ENCODE measurements around the gene CDC16. TPM values are rescaled to one million over a fixed set of nuclear protein-coding genes. Genes with fewer than 3 reads are reported as not detected.

CDC16 gene
- total and polyA plus RNA-seq, 2 donors from 2014 or later = 49.3 to 57.7 TPM

DNA sequence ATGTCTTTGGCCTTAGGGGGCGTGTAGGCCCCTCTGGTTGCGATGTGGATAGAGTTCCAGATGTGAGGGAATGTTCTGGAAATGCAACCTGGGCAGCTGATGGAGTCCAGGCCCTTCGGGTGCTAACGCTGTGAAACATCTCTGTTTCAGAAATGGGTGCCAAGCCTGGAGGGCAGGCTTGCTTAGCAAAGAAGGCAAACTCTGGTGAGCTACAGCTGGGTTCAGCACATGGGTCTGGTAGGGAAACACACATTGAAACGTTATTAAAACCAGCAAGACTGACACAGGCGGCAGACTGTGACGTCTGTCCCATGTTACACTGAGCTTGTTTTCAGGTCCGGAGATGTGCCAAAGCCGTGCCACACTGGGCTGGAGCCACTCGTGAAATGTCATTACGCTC, 8.6 kb upstream of the CDC16 start:
- no peaks in the 10 kb centered on the region for H3K9me3 ChIP-seq (ENCODE audit: control insufficient read depth in 2 of 3, insufficient read depth in 1 of 3, low read length in 3 of 3)
- peaks cover 3% of the 10 kb centered on the region for H3K27me3 ChIP-seq (ENCODE audit: control insufficient read depth, insufficient read depth, low read length)
- intact Hi-C loops (cut with DNase I) = no loop called here
- no peaks in the 10 kb centered on the region for H3K36me3 ChIP-seq (ENCODE audit: control insufficient read depth in 2 of 3, insufficient read depth in 3 of 3, low read length in 3 of 3)
- H3K4me3 ChIP-seq (ENCODE audit: low read length in 3 of 3) = no peak overlapping the region
- FAIRE-seq (no peak), DNase-seq (no peak)
- H3K27ac ChIP-seq (ENCODE audit: low read depth in 2 of 2, low read length in 2 of 2) = no peak overlapping the region
- H3K4me1 ChIP-seq (ENCODE audit: control insufficient read depth in 2 of 3, insufficient read depth in 2 of 3, low read depth in 1 of 3, low read length in 3 of 3) = peaks cover 0 to 3% (median 0%) of the 10 kb centered on the region in 3 donors
- H3K9ac ChIP-seq (ENCODE audit: low read length in 3 of 3) = peak overlapping the region in 1 of 3 donors; percentile 37
- TF ChIP-seq, protein P1, sequence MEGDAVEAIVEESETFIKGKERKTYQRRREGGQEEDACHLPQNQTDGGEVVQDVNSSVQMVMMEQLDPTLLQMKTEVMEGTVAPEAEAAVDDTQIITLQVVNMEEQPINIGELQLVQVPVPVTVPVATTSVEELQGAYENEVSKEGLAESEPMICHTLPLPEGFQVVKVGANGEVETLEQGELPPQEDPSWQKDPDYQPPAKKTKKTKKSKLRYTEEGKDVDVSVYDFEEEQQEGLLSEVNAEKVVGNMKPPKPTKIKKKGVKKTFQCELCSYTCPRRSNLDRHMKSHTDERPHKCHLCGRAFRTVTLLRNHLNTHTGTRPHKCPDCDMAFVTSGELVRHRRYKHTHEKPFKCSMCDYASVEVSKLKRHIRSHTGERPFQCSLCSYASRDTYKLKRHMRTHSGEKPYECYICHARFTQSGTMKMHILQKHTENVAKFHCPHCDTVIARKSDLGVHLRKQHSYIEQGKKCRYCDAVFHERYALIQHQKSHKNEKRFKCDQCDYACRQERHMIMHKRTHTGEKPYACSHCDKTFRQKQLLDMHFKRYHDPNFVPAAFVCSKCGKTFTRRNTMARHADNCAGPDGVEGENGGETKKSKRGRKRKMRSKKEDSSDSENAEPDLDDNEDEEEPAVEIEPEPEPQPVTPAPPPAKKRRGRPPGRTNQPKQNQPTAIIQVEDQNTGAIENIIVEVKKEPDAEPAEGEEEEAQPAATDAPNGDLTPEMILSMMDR (IDR thresholded peaks at IDR 0.05; ENCODE audit: borderline replicate concordance, extremely low read depth, insufficient read depth) = no peak

GRCh38 chr13:114226699-114227323, 7.9 kb upstream of the CDC16 start:
- H3K36me3 ChIP-seq (ENCODE audit: control insufficient read depth in 2 of 3, insufficient read depth in 3 of 3, low read length in 3 of 3) = no peaks in the 10 kb centered on the region
- intact Hi-C loops (cut with DNase I) = no loop called here
- FAIRE-seq = no peak

GRCh38 chr13:114227528-114227927, 7.2 kb upstream of the CDC16 start:
- peaks cover 3% of the 10 kb centered on the region for H3K27me3 ChIP-seq (ENCODE audit: control insufficient read depth, insufficient read depth, low read length)
- peaks cover 0 to 3% (median 0%) of the 10 kb centered on the region in 3 donors for H3K4me1 ChIP-seq (ENCODE audit: control insufficient read depth in 2 of 3, insufficient read depth in 2 of 3, low read depth in 1 of 3, low read length in 3 of 3)
- TF ChIP-seq, protein P1 (IDR thresholded peaks at IDR 0.05; ENCODE audit: borderline replicate concordance, extremely low read depth, insufficient read depth) = no peak
- FAIRE-seq (no peak), DNase-seq (no peak)
- H3K36me3 ChIP-seq (ENCODE audit: control insufficient read depth in 2 of 3, insufficient read depth in 3 of 3, low read length in 3 of 3) = no peaks in the 10 kb centered on the region
- intact Hi-C loops (cut with DNase I) = no loop called here
- no peak overlapping the region for H3K4me3 ChIP-seq (ENCODE audit: low read length in 3 of 3)
- H3K9me3 ChIP-seq (ENCODE audit: control insufficient read depth in 2 of 3, insufficient read depth in 1 of 3, low read length in 3 of 3) = no peaks in the 10 kb centered on the region
- H3K9ac ChIP-seq (ENCODE audit: low read length in 3 of 3) = no peak overlapping the region
- no peak overlapping the region for H3K27ac ChIP-seq (ENCODE audit: low read depth in 2 of 2, low read length in 2 of 2)

More at GRCh38 chr13:114226699-114227323, 7.9 kb upstream of the CDC16 start:
- Histone ChIP-seq H3K27me3 (ENCODE audit: control insufficient read depth, insufficient read depth, low read length) (peaks cover 3% of the 10 kb centered on the region), H3K4me3 (ENCODE audit: low read length in 3 of 3) (no peak overlapping the region), H3K9me3 (ENCODE audit: control insufficient read depth in 2 of 3, insufficient read depth in 1 of 3, low read length in 3 of 3) (no peaks in the 10 kb centered on the region), H3K27ac (ENCODE audit: low read depth in 2 of 2, low read length in 2 of 2) (no peak overlapping the region), H3K9ac (ENCODE audit: low read length in 3 of 3) (peak overlapping the region in 1 of 3 donors; percentile 37), H3K4me1 (ENCODE audit: control insufficient read depth in 2 of 3, insufficient read depth in 2 of 3, low read depth in 1 of 3, low read length in 3 of 3) (peaks cover 0 to 3% (median 0%) of the 10 kb centered on the region in 3 donors)
- peak; percentile 90 to 94 (median 93) for DNase-seq
- TF ChIP-seq, protein P1 (IDR thresholded peaks at IDR 0.05; ENCODE audit: borderline replicate concordance, extremely low read depth, insufficient read depth) = peak; percentile 99

All from kidney (tissue), 14 donors.